Ovary (tissue), 9 donors: Measurements from ENCODE around the gene KCNJ16. TPM values are rescaled to one million over a fixed set of nuclear protein-coding genes. Genes with fewer than 3 reads are reported as not detected.

Experiments used
- DNase-seq, 5 donors: peaks; one replicate each; pipeline ENCODE4 v3.0.0-alpha.2; 2019 to 2020
- H3K27ac ChIP-seq, 2 donors: fragments of 200-600 bp; one replicate each; pipeline versions ENCODE4 v1.5.1 to v1.8.0; 2019 to 2022
- H3K27me3 ChIP-seq: fragments of 200-600 bp; one replicate; pipeline ENCODE4 v1.8.0; 2022
- H3K36me3 ChIP-seq: fragments of 200-600 bp; sonication (generic); one replicate; pipeline ENCODE4 v1.5.1; 2019
- H3K4me1 ChIP-seq: one replicate; pipeline ENCODE4 v1.8.1; 2013; ENCODE audit warnings: mild to moderate bottlenecking, moderate library complexity; ENCODE audit not compliant: insufficient read depth
- H3K4me3 ChIP-seq: fragments of 200-600 bp; sonication (generic); one replicate; pipeline ENCODE4 v1.5.1; 2017
- H3K9me3 ChIP-seq, 2 donors: fragments of 200-600 bp in 1 of 2; sonication (generic) in 1 of 2; one replicate each; pipeline versions ENCODE4 v1.5.1 to v1.8.1; 2013 to 2019; ENCODE audit warnings: mild to moderate bottlenecking in 1 of 2, moderate library complexity in 1 of 2
- CTCF ChIP-seq, 3 donors: fragments of 450-650 bp in 2 of 3; fragments of 200-600 bp in 1 of 3; IDR thresholded peaks; one replicate each; pipeline versions ENCODE4 v1.5.1 to v1.8.0; 2016 to 2022; ENCODE audit warnings: antibody characterized with exemption in 3 of 3, mild to moderate bottlenecking in 1 of 3
- EP300 ChIP-seq: sonication (generic); formaldehyde crosslinking; IDR thresholded peaks from one replicate; pipeline ENCODE4 v1.6.1; 2017; ENCODE audit warnings: antibody characterized with exemption
- POLR2A ChIP-seq: fragments of 450-650 bp; IDR thresholded peaks from one replicate; pipeline ENCODE4 v1.6.1; 2017; ENCODE audit warnings: antibody characterized with exemption, mild to moderate bottlenecking, moderate library complexity
- WGBS, 3 donors: extraction: QIAGEN DNeasy Blood & Tissue Kit in 1 of 3; methylation state at CpG; one replicate each; pipeline versions ENCODE4 v1.1.5 to v1.1.7; 2013 to 2017; 5-methylcytosine and 5-hydroxymethylcytosine counted together
- intact Hi-C, 4 donors: fragments of 100-400 bp; cut with DNase I; formaldehyde crosslinking; loops; one replicate each; pipeline versions ENCODE4 v1.11.0 to v1.15.1; 2022 to 2023
- polyA plus RNA-seq, 2 donors: library from polyadenylated mRNA; stranded (reverse); fragments of 200-250 nt in 1 of 2; fragments of 350-450 nt in 1 of 2; fragmentation: Illumina TruSeq in 1 of 2; extraction: RNeasy Lipid Tissue Mini Kit (QIAGEN cat#74804) in 1 of 2; gene quantifications; one replicate each; pipeline ENCODE4 v1.2.3, GENCODE V29; 2013 to 2014
- total RNA-seq, 7 donors: library from RNA; depleted of rRNA in 2 of 7; stranded (reverse); fragments of >200 nt in 2 of 7; fragmentation: NEBNext Ultra II Directional in 3 of 7; extraction: Animal tissue kit (Norgen Biotek cat#: 25700) in 3 of 7; gene quantifications; one replicate each; pipeline versions ENCODE4 v1.1.0 to v1.2.4, GENCODE V29; 2016 to 2023
- donor health status: DM: no; HTN: no; CAD: no; lungs with moderate emphysema.
- donor health status: DM: no; HTN: no; CAD: no.
- donor health status: Bipolar disorder and iron deficiency.
- donor health status: DM: yes; HTN: yes; CAD: no.
- donor health status: DM: no; HTN: no; CAD: no.
- donor health status: DM: yes; HTN: yes; CAD: no.

The KCNJ16 gene
- total and polyA plus RNA-seq, 9 donors = 0.04 to 7.2 (median 0.25) TPM; not detected in 1

GRCh38 chr17:70104791-70105523, 29.9 kb downstream of the KCNJ16 start:
- no peak for DNase-seq
- no peak for TF ChIP-seq CTCF (IDR thresholded peaks at IDR 0.05)
- TF ChIP-seq POLR2A = no peak
- no peak for TF ChIP-seq EP300
- Histone ChIP-seq H3K4me1 (peaks cover 4% of the 10 kb centered on the region), H3K4me3 (no peak overlapping the region), H3K27ac (no peak overlapping the region), H3K36me3 (no peaks in the 10 kb centered on the region), H3K27me3 (no peaks in the 10 kb centered on the region), H3K9me3 (no peaks in the 10 kb centered on the region)
- 87 to 91% (median 88%) methylated on average over 12 of the region's 12 CpGs for WGBS, 3 donors
- intact Hi-C loops = no loop called here

- Histone ChIP-seq H3K27ac (no peak overlapping the region), H3K9me3 (no peaks in the 10 kb centered on the region), H3K36me3 (no peaks in the 10 kb centered on the region), H3K4me1 (peaks cover 5% of the 10 kb centered on the region), H3K4me3 (no peak overlapping the region), H3K27me3 (no peaks in the 10 kb centered on the region)
- 53 to 69% (median 53%) methylated on average over 3 of the region's 3 CpGs for WGBS, 3 donors
- no peak for TF ChIP-seq POLR2A
- no peak for TF ChIP-seq EP300
- TF ChIP-seq CTCF (IDR thresholded peaks at IDR 0.05) = no peak
- no peak for DNase-seq
- intact Hi-C loops = no loop called here
Observed at GRCh38 chr17:70105641-70106040, 30.6 kb downstream of the KCNJ16 start.

- Histone ChIP-seq H3K27ac (no peak overlapping the region), H3K36me3 (no peaks in the 10 kb centered on the region), H3K4me1 (peaks cover 6% of the 10 kb centered on the region), H3K4me3 (no peak overlapping the region), H3K9me3 (no peaks in the 10 kb centered on the region), H3K27me3 (no peaks in the 10 kb centered on the region)
- no peak for DNase-seq
- 74 to 91% (median 86%) methylated on average over 3 of the region's 3 CpGs for WGBS, 3 donors
- intact Hi-C loops = no loop called here
- TF ChIP-seq POLR2A (no peak), EP300 (no peak), CTCF (IDR thresholded peaks at IDR 0.05) (no peak)
Observed at GRCh38 chr17:70106551-70106950, 31.5 kb downstream of the KCNJ16 start.

GRCh38 chr17:70107441-70107840, 32.4 kb downstream of the KCNJ16 start:
- Histone ChIP-seq H3K9me3 (no peaks in the 10 kb centered on the region), H3K27ac (no peak overlapping the region), H3K36me3 (no peaks in the 10 kb centered on the region), H3K4me3 (no peak overlapping the region), H3K27me3 (no peaks in the 10 kb centered on the region), H3K4me1 (peaks cover 6% of the 10 kb centered on the region)
- intact Hi-C loops = no loop called here
- no peak for DNase-seq
- no peak for TF ChIP-seq POLR2A
- TF ChIP-seq EP300 = no peak
- TF ChIP-seq CTCF (IDR thresholded peaks at IDR 0.05) = no peak
